ENCODE data around the gene EFCAB6. TPM values are rescaled to one million over a fixed set of nuclear protein-coding genes. Genes with fewer than 3 reads are reported as not detected.

The EFCAB6 gene
- polyA plus RNA-seq, 12 donors: 0.58 to 1.6 (median 1.2) TPM; not detected in 2

- DNase-seq: no peak
These were observed 5.3 kb upstream of the EFCAB6 start for GRCh38 chr22:43817402-43817801.

DNA sequence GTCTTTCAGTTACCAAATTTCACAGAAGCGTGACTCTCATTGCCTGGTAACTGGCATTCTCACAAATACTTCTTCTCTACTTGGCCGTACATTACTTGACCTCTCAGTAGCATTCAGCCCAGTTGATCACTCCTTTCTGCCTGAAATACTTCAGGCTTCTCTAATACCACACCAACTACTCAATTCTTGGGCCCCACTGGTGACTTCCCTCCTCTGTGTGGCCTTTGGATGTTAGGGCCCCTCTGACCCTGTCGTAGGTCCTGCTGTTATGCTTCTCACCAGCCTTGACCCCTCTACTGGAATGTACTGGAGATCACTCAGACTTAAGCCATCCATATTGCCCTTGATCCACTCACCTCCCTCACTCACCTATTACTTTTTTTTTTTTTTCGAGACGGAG lies 2.2 kb upstream of the EFCAB6 start:
- no peak for DNase-seq

GRCh38 chr22:43812890-43813289 lies 785 bp upstream of the EFCAB6 start:
- DNase-seq: no peak

GRCh38 chr22:43811777-43812148 lies 342 bp downstream of the EFCAB6 start:
- DNase-seq: no peak

DNA sequence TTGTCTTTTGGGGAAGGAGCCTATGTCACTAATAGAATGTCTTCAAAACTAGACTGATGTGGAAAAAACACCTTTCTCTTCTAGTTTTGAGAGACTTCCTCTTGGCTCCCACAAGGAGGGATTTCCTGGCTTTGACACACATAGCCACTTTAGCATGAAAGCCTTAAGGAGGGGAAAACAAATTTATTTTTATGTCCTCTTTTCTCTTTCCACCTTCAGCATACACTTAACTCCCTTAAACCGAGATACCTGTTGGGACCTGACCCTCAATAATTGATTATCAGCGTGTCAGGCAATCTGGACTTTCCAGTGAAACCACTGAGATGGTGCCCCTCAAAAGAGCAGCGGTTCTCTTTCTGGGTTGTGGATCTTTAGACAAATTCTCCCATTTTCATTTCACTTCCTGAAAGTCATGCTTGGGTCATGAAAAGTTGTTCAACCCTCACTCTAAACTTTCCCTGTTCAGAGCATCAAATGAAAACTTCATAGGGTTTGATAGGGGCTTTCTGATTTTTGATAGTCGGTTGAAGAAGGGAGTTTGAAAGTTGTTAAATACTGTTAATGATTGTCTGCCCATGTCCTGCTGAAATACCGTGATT lies 9.1 kb downstream of the EFCAB6 start:
- no peak for DNase-seq

DNA sequence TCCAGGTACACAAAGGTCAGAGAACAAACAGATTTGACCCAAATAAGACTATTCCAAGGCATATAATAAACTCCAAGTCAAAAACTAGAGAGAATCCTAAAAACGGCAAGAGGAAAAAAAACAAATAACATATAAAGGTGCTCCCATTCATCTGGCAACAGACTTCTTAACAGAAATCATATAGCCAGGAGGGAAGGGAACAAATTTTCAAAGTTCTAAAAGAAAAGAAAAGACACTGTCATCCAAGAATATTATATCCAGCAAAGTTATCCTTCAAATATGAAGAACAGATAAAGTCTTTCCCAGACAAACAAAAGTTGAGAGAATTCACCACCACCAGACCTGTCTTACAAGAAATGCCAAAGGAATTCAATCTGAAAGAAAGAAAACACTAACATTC lies 11.1 kb downstream of the EFCAB6 start:
- no peak for DNase-seq

DNA sequence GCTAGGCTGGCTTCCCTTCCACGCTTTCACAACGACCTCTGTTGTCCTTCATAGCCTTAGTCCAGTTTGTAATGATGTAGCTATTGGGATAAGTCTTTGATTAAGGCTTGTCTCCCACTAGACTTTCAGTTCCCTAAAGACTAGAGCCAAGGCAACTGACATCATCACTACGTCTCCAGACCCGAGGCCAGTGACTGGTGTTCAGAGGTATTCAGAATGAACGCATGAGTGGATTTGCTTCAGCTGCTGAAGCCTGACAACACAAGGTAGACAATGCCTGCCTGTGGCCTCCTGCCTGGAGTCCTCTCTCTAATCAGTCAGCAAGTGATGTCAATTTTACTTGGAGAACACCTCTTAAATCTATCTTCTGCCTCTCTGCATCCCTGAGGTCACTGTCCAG lies 13.6 kb downstream of the EFCAB6 start:
- no peak for DNase-seq

DNA sequence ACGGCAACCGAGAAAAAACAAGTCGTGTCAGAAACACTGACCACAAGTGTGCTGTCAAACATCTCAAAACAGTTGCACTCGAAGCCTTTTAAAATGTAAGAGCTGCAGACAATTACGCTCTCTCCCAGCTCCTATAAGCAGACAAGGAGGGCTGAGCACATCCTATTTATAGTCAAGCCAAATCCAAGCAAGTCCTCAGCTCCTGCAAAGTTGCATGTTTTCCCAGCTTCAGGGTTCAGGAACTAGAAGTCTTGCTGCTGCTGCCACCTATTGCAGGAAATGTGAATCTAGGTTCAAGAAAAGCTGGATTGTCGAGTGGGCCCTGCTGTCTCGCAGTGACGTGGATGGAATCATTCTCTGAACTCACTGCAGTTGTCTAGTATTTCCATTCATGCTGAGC lies 15.5 kb downstream of the EFCAB6 start:
- DNase-seq: peak; percentile 38

- DNase-seq: no peak
These were observed 16.8 kb downstream of the EFCAB6 start for GRCh38 chr22:43795320-43795719.

DNA sequence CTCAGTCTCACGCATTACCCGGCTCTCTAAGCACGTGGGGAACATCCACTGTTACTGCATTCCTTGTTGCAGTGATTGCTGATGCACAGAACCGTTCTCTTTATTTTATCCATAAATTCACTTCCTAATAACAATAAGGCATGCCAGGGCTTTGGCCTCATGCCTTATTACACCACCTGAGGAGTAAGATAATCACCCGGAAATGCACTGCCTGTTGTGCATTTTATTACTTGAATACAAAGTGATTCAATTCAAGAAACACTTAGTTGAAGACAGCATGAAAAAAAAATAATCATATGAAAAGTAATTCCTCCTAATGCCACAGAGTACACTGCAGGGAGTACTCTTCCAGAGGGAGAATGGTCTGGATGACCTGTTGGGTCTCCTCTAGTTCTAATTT lies 19.2 kb downstream of the EFCAB6 start:
- no peak for DNase-seq

- DNase-seq: no peak
These were observed 22.7 kb downstream of the EFCAB6 start for GRCh38 chr22:43789452-43789851.

- DNase-seq: no peak
These were observed 28.3 kb downstream of the EFCAB6 start for GRCh38 chr22:43783777-43784176.

DNA sequence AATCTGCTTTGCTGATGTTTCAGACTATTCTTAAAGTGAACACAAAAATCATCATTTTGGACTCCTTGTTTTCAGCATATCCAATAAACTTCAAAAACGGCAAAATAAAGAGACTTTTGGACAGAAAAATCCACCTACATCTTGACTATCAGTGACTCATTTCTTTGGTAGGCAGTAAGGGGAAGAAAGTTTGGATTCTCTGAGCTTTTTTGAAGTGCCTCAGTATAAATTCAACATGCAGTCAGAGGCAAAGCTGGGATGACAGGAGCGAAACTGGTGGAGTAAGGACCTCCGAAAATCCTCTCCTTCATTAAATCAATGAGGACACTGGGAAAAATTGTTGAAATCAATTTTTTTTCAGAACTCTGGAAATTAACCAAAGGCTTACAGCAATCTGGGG lies 29.7 kb downstream of the EFCAB6 start:
- no peak for DNase-seq

DNA sequence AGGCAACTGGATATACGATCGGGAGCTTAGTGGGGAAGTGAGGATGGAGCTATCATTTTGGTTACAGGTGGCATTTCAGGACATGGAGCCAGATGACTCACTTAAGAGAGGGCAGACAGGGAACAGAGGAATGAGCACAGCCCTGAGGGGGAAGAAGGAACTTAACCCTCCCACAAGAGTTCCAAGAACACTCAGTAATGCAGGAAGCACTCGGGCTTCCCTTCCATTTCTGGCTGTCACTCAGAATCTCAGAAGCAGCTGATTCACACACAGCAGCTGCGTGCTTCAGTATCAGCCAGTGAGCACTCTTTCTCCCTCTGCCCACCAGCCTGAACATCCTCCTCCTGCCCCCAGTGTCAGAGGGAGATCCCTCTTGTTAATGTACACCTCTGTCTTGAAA lies 34.8 kb downstream of the EFCAB6 start:
- DNase-seq: no peak

DNA sequence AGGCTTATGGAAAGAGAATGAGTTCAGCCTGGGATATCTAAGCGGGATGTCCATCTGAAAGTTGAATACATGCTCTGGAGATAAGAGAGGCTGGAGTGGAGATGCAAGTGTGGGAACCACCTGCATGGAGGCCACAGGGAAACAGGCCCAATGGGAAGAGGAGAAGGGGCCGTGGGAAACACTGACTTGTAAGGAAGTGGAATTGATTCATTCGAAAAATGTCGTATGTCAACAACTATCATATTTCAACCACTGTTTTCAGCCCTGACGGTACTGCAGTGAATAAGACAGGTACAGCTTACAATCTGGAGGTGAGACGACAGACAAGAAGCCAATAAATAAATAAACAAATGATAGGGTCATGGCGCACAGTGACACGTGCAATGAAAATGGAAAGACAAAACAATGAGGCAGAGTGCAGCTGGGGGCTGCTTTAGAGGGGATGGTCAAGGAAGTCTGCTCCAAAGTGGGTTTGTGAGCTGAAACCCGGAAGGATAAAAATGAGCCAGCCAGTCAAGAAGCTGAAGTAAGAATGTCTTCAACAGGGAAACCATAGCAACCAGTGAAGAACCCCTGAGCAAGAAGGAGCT lies 35.9 kb downstream of the EFCAB6 start:
- DNase-seq: no peak

DNA sequence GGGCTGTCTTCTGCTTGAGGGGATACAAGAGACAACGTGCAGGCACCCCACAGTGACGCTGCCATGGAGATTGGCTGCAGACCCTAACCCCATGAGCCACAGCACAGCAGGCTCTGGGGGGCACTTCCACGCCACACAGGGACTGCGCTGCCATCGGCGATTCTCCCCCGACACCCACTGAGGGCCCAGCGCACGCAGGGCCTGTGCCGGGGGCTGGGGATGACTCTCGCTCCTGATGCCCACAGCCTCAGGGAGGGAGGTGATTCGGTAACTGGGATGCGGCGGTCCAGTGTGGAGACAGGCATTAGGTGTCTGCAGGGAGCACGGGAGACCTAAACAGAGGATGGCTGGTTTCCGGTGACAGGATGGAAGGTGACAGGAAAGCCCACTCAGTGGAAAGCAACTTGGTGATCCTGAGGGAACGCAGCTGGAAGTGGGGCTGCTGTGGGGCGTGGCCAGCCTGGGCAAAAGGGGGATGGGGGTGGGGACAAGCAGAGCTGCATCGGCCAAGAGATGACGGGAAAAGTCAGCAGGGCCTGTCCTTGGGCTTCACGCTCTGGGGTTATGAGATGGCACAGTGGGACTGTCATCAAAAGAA lies 37.7 kb downstream of the EFCAB6 start:
- DNase-seq: no peak

DNA sequence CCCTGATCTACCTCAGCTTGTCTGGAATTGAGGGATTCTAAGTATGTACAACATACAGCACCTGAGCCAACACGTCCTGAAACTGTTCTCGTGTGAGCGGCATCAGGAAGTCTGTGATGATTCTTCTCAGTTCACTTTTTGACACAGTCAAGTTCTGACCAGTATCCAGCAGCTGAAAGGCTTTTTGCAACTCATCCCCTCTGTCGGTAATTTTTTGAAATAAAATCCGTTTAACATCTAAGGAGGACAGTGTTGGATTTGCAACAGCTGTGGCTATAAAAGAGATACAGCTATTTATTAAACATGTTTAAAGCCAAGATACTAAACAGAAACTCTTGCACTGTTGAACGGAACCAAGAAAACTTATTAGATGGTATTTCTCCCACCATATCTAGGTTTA lies 39.3 kb downstream of the EFCAB6 start:
- no peak for DNase-seq

DNA sequence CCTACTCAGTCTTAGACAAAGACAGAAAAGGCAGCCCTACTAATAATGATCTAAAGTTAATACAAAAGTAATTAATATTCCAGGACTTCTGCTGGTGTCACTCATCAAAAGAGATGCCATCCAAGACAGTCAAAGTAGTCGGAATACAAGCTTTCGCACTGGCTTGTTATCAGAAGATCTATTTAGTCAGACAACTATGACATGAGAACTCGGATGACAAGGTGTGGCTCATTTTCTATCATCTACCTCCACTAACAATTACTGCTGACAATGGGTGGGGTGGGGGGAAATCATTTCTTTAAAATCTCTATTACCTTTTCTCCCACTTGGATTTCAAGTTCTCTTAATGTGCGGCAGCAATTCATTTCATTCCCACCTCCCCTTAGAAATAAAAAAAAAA lies 56.7 kb downstream of the EFCAB6 start:
- no peak for DNase-seq

- DNase-seq: no peak
These were observed 57.1 kb downstream of the EFCAB6 start for GRCh38 chr22:43755011-43755410.

DNA sequence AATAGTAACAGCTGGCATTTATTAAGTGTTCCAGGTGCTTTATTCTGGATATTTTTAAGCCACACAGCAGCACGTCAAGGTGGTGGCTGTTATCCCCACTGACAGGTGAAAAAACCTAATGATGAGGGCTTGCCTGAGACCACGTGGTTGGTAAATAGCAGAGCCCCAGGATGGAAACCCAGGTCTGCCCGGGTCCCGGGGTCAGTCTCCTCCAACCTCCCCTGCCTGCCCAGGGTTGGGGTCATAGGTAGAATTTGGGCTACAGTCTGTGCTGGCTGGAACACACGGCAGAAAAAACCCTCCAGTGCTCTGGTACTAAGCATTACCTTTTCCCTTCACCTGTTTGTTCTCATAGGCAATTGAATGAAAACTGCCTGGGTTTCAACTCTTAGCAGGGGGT lies 57.9 kb downstream of the EFCAB6 start:
- no peak for DNase-seq

GRCh38 chr22:43753688-43754087 lies 58.4 kb downstream of the EFCAB6 start:
- no peak for DNase-seq

DNA sequence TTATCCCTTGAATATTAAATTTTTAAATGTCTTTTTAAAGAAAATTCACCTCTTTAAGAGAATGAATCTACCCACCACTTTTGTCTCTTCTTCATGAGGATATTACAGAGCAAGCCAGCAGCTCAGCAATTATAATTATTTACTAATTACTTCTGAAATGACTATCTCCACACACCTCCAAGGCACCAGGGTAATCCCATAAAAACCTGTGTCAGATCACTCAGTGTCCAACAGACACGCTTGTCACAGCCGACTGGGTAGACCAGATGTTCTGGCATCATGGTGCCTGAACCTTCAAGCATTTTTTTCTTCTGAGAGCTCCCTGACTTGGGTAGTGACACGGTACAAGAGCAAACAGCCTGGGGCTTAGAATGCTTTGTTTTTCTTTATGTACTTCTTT lies 61.4 kb downstream of the EFCAB6 start:
- DNase-seq: no peak

GRCh38 chr22:43749473-43749872 lies 62.6 kb downstream of the EFCAB6 start:
- no peak for DNase-seq

DNA sequence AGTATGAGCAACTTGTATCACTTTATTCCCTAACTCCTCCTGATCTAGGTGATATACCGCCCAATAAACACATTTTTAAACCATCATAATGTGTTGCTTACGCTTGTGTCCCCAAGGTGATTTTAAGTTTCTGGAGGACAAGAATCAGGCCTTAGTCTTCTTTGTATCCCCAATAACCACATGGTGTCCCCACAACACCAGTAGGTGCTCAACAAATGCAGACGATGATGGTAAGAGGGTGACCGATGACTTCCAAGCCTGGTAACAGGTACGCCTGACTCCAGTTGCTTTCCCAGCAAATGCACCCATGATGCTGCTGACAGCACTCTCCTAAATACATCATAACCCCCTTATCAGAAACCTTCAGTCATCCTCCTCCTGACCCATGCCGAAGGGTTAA lies 64.2 kb downstream of the EFCAB6 start:
- DNase-seq: no peak
